GM19468 (cell line): ENCODE data around the gene ZNF516.

Source experiments
- ATAC-seq: cut with Tn5 transposase; IDR thresholded peaks from one replicate; pipeline ENCODE4 v1.9.1; 2021; ENCODE audit warnings: mild to moderate bottlenecking, moderate library complexity, moderate number of reproducible peaks; ENCODE audit not compliant: unreplicated experiment; ENCODE audit errors: extremely low read depth

ZNF516 gene

DNA sequence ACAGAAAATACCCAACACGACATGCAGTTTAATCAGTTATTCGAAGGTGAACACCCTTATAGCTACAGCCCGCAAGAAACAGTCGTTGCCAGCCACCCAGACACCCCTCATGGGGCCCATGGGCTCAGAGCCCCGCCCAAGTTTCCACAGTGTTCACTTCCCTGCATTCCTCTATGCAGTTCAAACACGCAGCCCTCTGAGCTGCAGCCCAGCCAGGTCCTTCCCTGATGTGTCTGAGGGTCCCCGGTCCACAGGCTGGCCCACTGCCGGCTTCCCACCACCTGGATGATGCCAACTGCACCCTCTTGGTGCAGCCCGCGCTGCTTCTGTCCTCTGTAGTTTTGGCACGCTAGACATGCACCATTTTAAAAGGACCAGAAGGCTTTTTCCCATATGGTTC lies 87.4 kb downstream of the ZNF516 start:
- ATAC-seq: no peak

DNA sequence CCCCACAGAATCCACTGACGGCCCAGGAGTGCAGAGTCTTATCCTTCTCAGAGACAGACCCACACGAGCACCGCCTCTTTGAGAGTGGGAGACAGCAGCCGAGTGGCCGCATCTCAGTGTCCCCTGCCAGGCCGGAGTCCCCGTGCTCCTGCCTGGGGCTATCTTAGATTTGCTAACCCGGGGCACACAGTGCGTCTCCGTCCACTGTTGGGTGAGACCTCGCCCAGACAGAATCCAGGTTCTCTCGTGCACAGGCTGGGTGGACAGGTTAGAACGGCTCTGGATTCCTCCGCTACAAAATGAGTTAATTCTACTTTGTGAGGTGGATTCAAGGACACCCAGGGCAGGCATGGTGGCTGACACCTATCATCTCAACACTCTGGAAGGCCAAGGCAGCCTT lies 88.3 kb downstream of the ZNF516 start:
- ATAC-seq: no peak

DNA sequence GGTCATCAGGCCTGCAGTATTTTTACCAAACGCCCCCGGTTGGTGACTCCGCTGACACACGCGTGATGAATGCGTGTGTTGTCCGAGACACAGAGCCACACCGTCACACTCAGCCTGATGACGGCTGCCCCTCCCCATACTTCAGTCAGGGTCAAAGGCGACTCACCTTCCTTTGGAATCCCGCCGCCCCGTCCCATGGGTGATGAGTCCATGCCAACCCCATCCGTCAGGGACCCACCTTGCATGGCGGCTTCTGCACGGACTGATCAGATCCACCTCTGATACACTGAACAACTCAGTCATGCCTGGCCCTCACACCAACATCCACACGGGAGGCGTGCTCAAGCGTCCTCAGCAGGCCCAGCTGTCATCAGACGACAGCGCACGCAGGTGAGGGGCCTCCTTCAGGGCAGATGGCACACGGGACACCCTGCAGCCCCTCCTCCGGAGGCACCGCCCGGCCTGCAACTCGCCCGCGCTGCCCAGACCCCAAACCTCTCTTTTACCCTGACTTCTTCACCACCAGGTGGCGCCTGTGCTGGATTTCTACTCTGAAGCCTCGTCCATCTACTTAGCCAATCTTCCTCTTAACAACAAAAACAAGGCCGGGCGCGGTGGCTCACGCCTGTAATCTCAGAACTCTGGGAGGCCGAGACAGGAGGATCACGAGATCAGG lies 89.2 kb downstream of the ZNF516 start:
- ATAC-seq: no peak

DNA sequence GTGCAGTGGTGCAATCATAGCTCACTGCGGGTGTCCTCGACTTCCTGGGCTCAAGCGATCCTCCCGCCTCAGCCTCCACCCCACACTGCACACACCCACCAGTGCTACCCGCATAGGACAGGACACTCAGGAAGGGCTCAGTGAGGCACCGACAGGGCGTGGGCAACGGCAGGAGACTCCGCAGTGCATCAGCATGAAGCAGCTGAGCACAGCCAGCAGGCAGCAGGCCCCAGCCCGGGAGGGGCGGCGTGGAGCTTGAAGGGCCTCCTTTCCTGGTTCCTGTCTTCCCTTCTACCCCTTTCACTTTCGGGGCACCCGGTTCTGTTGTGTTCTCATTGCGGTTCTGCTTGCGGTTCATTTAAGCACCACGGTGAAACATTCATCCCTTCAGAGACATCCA lies 89.8 kb downstream of the ZNF516 start:
- ATAC-seq: no peak

DNA sequence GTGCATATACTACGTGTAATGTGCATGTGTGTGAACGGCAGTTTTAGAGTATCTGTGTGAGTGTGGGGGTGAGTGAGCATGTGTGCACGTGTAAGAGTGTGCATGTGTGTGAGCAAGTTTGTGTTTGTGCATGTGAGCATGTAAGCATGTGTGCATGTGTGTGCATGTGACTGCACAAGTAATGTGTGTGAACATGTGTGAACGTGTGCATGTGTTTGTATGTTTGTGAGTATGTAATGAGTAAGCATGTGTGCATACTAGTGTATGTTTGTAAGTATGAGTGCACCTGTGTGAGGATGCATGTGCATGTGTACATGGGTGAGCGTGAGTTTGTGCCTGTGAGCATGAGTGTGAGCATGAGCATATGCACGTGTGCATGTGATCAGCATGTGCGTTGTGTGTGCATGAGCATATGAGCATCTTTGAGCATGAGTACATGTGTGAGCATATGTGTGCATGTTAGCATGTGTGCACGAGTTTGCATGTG lies 90.7 kb downstream of the ZNF516 start:
- no peak for ATAC-seq

DNA sequence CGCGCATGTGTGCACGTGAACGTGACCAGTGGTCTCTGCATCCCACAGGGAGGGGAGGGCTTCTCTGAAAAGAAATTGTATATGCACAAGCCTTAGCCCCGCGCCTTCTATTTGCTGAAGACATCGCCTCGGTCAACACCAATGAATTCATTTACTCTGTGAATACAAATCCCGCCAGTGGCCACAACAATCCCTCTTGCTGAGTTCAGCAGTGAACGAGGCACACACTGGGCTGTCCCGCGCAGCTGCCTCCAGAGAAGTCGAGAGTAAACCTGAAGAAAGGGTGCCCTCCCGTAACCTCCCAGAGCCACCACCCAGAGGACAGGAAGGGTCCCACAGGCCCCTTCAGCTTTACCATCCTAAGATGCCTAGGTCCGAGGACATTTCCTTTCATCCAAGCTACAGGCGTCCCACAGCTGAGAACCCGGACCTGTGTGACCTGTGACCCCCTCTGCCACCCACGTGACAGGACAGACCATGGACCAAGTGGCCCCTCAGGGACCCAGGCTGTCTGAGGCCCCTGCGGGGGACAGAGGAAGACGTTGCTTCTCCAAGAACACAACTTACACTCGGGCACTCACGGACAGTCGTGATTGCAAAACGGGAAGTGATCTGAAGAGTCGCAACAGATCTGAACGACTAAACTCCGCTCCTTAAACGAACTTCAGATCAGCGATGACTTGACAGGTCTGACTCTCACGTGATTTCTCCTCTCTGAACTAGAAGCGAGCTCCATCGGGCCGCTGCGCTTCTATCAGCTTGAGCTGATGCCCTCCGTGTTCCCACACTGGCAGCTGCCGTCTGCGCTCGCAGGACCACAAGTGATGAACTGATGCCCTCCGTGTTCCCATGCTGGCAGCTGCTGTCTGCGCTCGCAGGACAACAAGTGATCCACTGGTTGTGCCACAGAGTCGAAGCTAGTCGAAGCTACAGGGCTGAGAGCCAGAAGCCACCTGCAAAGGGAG lies 92.7 kb downstream of the ZNF516 start:
- no peak for ATAC-seq

DNA sequence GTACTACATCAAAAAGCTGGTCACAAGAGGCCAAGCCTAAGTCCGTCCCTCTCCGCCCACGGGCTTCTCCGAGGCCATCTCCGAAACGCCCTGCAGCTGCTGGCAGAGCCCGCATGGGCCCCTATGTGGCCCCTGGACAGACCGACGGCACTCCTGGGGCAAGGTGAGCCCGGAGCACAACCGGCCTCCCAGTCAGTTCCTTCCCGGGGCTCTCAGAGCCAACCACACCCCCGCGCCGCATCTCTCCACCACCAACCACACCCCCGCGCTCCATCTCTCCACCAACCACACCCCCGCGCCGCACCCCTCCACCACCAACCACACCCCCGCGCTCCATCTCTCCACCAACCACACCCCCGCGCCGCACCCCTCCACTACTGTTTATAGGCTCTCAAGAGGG lies 93.5 kb downstream of the ZNF516 start:
- no peak for ATAC-seq

DNA sequence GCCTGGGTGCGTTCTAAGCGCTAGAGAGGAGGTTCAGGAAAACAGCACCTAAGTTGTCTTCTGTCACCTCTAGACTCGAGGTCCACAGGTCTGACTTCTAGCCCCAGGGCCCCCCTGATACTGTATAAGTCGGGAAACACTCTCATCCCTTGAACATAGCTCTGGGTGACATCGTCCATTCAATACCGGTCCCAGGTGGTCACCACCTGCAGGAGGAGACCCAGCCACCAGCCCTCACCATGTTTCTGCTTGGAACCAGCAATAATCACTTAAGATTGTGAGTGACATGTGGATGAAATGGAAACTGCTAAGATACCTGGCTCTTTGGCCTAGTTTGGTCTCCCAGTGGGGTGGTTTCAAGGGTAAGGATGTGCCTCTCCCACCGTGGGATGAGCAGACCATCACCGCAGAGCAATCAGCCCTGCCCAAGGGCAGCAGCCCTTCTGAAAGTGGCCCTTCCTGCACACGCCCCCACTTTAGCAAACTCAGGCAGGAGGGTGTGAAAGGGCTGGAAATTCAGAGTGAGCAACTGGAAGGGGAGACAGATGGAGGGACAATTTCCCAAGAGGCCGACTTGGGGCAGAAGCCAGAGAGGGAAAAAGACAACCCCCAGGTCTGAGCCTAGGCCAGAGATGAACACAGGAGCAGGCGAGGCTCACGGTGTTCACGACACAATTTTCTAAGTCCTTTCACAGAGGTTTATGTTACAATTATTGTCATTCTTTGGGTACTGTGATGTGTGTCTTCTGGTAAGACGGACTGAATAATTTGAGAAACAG lies 95.2 kb downstream of the ZNF516 start:
- no peak for ATAC-seq

DNA sequence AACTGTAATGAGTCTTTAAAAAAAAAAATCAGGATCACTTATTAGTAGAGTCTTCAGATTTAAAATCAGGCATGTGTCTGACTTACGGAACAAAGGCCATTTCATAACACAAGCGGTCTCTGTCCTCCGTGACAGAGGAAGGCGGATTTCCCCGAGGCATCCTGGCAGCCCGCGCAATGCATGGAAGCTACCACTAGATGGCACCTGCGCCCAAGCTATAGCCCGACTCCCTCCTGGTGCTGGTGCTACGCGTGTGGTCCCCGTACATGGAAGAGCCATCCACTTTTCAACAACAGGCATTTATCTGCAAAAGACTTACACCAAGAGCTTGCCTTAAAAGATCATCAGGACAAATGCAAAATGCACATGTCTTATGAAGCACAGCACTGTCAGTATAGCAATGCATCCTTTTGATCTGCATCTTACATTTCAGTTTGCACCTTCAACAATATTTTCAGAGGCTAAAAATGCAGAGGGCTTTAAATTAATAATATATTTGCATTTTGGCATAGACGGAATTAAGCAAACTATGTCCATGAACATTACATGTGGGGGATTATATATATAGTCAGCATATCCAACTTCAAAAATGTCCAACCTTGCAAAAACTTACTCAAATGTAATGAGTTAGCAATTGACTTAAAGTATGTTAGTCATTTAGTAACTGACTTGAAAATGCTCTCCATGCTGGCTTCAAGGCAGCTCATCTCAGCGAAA lies 96.0 kb downstream of the ZNF516 start:
- peak; percentile 87 for ATAC-seq

DNA sequence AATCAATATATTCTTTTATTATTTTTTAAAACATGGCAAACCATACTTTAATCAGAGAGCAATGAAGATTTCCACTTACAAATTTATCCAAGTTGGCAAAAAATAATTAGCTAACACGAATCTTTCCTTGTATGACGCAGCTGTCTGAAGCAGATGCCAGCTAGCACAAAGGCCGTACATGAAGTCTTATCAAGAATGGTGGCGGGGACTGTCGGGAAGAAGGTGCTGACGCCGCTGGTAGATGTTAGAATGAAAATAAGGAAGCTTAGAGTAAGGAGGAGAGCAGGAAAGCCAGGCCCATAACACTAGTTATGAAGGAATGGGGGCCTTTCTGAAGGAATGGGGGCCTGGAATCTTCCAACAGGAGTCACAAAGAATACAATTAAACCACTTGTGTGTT lies 96.7 kb downstream of the ZNF516 start:
- no peak for ATAC-seq

DNA sequence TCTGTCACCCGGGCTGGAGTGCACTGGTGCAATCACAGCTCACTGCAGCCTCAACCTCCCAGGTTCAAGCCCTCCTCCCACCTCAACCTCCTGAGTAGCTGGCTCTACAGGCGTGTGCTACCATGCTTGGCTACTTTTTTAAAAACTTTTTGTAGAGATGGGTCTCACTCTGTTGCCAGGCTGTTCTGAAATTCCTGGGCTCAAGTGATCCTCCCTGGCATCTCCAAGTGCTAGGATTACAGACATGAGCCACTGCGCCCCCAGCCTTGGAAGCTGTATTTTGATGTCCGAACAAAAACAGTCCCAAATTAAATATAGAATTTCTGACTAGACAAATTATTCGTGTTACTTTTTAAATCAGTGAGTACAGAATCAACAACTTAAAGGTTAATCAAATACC lies 97.4 kb downstream of the ZNF516 start:
- ATAC-seq: no peak

DNA sequence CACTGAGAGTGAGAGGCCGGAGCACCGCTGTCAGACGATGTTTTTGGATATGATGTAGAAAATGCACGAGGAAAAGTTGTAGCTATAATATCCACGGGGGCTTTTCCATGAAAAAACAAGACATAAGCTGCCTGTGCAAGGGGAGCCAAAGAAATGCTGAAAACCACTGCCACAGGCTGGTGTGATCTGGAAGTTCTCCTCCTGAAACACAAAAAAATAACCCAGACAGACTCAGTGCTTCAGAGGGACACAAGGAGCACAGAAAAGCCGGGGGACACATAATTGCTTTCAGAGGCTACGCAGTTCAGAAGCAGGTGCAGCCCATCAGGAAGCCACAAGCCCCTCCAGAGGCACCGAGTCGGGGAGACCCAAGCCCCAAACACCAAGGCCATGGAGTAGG lies 98.2 kb downstream of the ZNF516 start:
- no peak for ATAC-seq

DNA sequence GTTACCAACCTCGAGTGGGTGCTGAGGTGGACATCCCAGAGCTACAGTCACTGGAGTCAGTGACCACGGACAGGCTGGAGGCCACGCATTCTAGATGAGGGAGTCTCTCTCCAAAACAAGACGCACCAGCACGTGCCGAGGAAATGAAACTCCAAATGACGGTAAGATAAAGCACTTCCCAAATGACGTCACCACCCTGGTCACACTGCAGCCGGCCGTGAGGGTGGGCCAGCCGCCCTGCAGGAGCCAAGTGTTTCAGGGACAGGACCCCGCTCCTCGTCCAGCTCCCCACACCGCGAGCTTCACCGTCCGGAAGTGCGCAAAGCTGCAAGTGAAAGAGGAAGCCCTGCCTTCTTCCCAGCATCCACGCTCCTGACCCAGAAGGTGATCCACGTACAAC lies 99.4 kb downstream of the ZNF516 start:
- no peak for ATAC-seq

DNA sequence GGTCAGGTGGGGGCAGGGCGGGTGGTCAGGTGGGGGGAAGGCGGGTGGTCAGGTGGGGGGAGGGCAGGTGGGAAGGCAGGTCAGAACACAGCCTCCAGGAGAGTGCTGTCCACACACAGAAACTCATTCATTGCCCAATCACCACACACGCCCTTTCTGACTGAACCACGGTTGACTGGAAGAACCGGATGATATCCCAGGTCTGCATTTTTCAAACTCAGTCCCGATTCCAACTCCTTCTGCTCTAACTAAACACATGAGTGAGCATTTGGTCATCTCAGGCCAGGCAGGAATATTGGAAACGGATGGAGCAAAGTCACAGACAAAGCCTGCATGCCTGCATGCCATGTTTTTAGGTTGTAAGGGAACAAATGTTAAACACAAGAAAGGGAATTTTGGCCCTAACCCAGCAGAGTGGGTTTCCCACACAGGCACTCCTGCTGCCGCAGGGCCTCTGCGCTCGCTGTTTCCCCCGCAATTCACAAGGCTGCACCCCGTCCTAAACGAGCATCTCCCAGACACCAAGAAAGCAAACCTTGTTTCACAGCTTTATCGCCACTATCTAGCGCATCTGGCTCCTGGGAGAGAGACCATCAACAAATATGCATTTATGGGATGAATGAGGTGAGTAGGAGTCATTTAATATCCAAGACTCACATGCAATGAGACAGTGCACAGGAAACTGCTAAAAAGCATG lies 100.1 kb downstream of the ZNF516 start:
- no peak for ATAC-seq

DNA sequence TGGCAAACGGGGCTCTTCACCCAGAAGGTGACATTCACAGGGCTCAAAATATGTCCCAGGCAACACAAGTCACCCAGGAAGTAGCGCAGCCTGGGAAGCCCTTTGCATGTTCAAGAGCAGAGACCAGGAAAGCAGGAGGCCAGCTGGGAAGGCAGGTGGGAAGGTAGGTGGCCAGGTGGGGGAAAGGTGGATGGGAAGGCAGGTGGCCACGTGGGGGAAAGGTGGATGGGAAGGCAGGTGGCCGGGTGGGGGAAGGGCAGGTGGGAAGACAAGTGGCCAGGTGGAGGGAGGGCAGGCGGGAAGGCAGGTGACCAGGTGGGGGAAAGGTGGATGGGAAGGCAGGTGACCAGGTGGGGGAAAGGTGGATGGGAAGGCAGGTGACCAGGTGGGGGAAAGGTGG lies 102.7 kb downstream of the ZNF516 start:
- ATAC-seq: no peak

DNA sequence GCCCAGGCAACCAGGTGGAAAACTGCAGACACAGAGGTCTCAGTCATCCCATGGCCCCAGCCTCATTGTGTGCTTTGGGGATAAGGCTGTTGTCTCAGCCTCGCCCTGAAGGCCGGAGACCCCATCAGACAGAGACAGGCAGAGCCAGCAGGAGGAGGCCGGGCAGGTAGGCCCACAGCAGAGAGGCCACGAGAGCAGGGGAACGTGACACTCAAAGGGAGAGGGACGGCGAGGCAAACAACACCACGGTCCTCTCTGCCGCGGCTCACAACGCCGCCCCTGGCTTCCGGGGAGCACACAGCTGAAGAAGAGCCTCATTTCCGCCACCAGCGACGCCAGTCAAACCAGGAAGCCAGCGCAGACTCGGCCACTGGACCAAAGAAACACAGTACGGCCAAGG lies 103.3 kb downstream of the ZNF516 start:
- no peak for ATAC-seq

DNA sequence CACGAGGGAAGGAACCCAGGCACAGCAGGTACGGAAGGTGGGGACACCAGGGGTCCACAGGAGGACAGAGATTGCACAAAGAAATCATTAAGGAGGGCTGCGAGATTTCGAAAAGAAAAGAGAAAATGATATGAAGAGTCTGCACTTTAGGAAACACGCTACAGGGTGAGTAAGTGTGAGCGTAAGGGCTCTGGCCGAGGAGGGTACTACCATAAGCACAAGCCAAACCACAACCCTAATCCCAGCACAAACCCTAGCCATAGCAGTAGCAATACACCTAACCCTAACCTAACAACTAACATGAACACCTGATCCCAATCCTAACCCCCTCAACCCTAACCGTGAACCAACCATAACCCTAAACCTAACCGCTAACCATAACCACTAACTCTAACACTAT lies 104.0 kb downstream of the ZNF516 start:
- ATAC-seq: no peak

DNA sequence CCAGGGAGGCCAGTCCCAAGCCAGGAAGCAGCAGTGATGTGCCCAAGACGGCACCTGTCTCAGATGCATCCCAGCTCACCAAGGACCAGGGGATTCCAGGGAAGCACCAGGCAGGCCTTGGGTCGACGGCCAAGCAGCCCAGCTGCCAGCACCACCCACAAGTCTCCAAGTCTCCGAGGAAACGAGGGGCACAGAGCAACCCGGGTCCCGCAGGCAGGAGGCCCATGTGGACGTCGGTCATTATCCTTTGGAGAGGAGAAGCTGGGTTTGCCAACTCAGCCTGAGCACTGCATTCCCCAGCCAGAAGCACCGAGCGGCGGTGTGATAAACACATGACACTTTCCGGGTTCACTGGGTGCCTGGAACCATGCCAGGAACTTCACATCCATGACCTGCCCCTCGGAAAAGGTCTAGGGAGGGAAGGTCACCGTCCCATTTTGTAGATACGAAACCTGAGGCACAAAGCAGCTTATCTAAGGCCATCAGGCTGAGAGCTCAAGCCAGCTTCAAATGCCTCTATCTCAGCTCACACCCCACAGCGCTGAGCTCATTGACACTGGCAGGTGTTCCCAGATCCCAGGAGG lies 104.5 kb downstream of the ZNF516 start:
- ATAC-seq: no peak

DNA sequence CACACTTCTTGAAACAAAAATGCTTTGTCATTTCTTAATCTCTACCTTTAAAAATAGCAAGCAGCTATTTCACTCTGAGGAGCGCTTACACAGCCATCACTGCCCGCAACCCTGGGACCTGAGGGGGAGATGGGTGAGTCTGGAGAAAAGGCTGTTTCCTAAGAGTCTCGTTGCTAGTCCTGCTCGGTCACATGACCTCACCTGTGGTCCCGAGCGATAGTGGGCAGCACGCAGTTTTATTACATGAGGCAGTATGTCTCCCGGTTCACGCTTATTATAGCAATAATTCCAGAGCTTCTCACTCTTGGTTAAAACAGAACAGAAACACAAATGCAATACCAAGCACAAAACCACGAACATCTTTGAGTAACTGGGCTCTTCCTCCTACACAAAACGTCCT lies 105.3 kb downstream of the ZNF516 start:
- no peak for ATAC-seq
